Endodermal cell (in vitro differentiated cells): ENCODE measurements around the gene MAGEB17. TPM values are rescaled to one million over a fixed set of nuclear protein-coding genes. Genes with fewer than 3 reads are reported as not detected.

Experiments used
- DNase-seq: peaks from one replicate; pipeline ENCODE4 v3.0.0-alpha.2; 2017
- H3K27ac ChIP-seq: 2 replicates; pipeline ENCODE4 v1.5.1; 2013; ENCODE audit warnings: mild to moderate bottlenecking, low read depth, low read length, moderate library complexity
- H3K27me3 ChIP-seq: 2 replicates; pipeline ENCODE4 v1.6.1; 2013; ENCODE audit warnings: mild to moderate bottlenecking, low read length, moderate library complexity; ENCODE audit not compliant: insufficient read depth, control insufficient read depth, poor library complexity, severe bottlenecking
- H3K36me3 ChIP-seq: 2 replicates; pipeline ENCODE4 v1.7.0; 2013; ENCODE audit warnings: mild to moderate bottlenecking, low read length, moderate library complexity; ENCODE audit not compliant: control insufficient read depth, insufficient read depth
- H3K4me1 ChIP-seq: one replicate; pipeline ENCODE4 v1.7.0; 2013; ENCODE audit warnings: low read length; ENCODE audit not compliant: control insufficient read depth, insufficient read depth
- H3K4me3 ChIP-seq: 2 replicates; pipeline ENCODE4 v1.5.1; 2013; ENCODE audit warnings: mild to moderate bottlenecking, low read length, moderate library complexity
- H3K9ac ChIP-seq: 2 replicates; pipeline ENCODE4 v1.6.1; 2013; ENCODE audit warnings: mild to moderate bottlenecking, low read length, moderate library complexity; ENCODE audit not compliant: poor library complexity, severe bottlenecking; ENCODE audit errors: extremely low read depth
- H3K9me3 ChIP-seq: 2 replicates; pipeline ENCODE4 v1.6.1; 2013; ENCODE audit warnings: mild to moderate bottlenecking, low read length, moderate library complexity; ENCODE audit not compliant: control insufficient read depth
- H3K27ac Mint-ChIP-seq: 2 replicates; pipeline ENCODE4 v1.8.0; 2020; ENCODE audit warnings: mixed read lengths
- H3K27me3 Mint-ChIP-seq: 2 replicates; pipeline ENCODE4 v1.8.0; 2021; ENCODE audit warnings: mild to moderate bottlenecking, mixed read lengths; ENCODE audit not compliant: insufficient read depth
- H3K36me3 Mint-ChIP-seq: 2 replicates; pipeline ENCODE4 v1.8.0; 2020; ENCODE audit warnings: low read depth, mixed read lengths
- H3K4me1 Mint-ChIP-seq: 2 replicates; pipeline ENCODE4 v1.8.0; 2020; ENCODE audit warnings: mixed read lengths
- H3K4me3 Mint-ChIP-seq: 2 replicates; pipeline ENCODE4 v1.8.0; 2020; ENCODE audit warnings: mild to moderate bottlenecking, moderate library complexity, mixed read lengths
- H3K9me3 Mint-ChIP-seq: 2 replicates; pipeline ENCODE4 v1.8.0; 2020; ENCODE audit warnings: mild to moderate bottlenecking, mixed read lengths
- WGBS, 2 experiments: methylation state at CpG; one replicate each; pipeline versions ENCODE4 v1.1.5 to v1.1.7; 2013; ENCODE audit warnings: missing lambda C conversion rate in 2 of 2, mixed read lengths in 1 of 2; ENCODE audit not compliant: insufficient coverage in 1 of 2, insufficient read length in 1 of 2; 5-methylcytosine and 5-hydroxymethylcytosine counted together
- total RNA-seq, 2 donors: library from RNA; stranded (reverse); fragmentation: NEBNext Ultra II Directional in 1 of 2; extraction: Animal tissue kit (Norgen Biotek cat#: 25700) in 1 of 2; gene quantifications; 2 replicates in 1 of 2; 3 replicates in 1 of 2; pipeline ENCODE4 v1.2.1, GENCODE V29; 2021
- TF ChIP-seq, protein P1 (sequence below): fragments of 200-600 bp; sonication (generic); conservative IDR thresholded peaks from 2 replicates; pipeline ENCODE4 v1.5.0; 2021; ENCODE audit warnings: antibody characterized with exemption, mild to moderate bottlenecking

MAGEB17 gene
- total RNA-seq, 2 donors from 2014 or later = 0.33 to 0.44 TPM

DNA sequence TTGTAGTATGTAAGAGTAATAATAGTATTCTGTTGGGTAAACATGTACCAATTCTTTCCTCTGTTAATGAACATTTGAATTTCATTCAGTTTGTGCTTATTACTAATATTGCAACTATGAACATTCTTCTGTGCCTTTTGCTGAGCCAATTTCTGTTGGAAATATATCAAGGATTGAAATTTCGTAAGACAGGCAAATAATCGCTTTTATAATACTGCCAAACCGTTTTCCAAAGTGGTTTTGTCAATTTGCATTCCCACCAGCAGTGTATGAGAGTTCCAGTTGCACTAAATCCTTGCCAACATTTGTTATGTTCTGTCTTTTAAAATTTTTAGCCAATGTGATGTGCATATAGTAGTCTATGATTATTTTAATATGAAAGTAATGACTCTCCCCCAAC is 38.6 kb downstream of the MAGEB17 start:
- no peak for DNase-seq
- no peaks in the 10 kb centered on the region for H3K36me3 ChIP-seq
- 95 to 100% methylated on average over 3 of the region's 3 CpGs for WGBS, 2 experiments
- H3K9ac ChIP-seq = no peak overlapping the region
- TF ChIP-seq, protein P1, sequence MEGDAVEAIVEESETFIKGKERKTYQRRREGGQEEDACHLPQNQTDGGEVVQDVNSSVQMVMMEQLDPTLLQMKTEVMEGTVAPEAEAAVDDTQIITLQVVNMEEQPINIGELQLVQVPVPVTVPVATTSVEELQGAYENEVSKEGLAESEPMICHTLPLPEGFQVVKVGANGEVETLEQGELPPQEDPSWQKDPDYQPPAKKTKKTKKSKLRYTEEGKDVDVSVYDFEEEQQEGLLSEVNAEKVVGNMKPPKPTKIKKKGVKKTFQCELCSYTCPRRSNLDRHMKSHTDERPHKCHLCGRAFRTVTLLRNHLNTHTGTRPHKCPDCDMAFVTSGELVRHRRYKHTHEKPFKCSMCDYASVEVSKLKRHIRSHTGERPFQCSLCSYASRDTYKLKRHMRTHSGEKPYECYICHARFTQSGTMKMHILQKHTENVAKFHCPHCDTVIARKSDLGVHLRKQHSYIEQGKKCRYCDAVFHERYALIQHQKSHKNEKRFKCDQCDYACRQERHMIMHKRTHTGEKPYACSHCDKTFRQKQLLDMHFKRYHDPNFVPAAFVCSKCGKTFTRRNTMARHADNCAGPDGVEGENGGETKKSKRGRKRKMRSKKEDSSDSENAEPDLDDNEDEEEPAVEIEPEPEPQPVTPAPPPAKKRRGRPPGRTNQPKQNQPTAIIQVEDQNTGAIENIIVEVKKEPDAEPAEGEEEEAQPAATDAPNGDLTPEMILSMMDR = no peak
- no peaks in the 10 kb centered on the region for H3K27me3 ChIP-seq
- H3K4me3 ChIP-seq = no peak overlapping the region
- no peaks in the 10 kb centered on the region for H3K4me1 ChIP-seq
- Mint-ChIP-seq H3K36me3 (peaks cover 3% of the 10 kb centered on the region), H3K4me1 (peaks cover 34% of the 10 kb centered on the region), H3K27me3 (no peaks in the 10 kb centered on the region), H3K4me3 (no peak overlapping the region), H3K9me3 (peaks cover 6% of the 10 kb centered on the region), H3K27ac (no peak overlapping the region)
- no peaks in the 10 kb centered on the region for H3K9me3 ChIP-seq
- no peak overlapping the region for H3K27ac ChIP-seq

DNA sequence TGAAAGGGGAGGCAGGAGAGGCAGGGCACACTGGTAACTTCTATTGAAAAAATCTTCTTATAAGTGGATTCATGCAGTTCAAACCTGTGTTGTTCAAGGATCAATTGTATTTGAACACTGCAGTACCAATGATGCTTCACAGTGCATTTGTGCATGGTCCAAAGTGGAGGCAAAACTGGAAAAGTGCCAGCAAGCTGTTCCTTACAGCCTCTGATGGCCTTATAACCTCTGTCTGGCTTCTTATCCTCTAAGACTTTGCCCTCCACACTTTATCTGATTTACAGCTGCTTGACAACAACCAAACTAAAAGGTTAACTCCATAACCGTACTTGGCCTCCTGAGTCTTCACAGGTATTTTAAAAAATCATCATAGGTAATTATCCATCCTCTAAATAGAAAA is 40.4 kb downstream of the MAGEB17 start:
- Histone ChIP-seq H3K9me3 (no peaks in the 10 kb centered on the region), H3K27ac (no peak overlapping the region), H3K4me1 (no peaks in the 10 kb centered on the region), H3K9ac (no peak overlapping the region), H3K36me3 (no peaks in the 10 kb centered on the region), H3K4me3 (no peak overlapping the region), H3K27me3 (no peaks in the 10 kb centered on the region)
- TF ChIP-seq, protein P1 = no peak
- no peak for DNase-seq
- no peaks in the 10 kb centered on the region for H3K27me3 Mint-ChIP-seq
- H3K4me1 Mint-ChIP-seq = peaks cover 51% of the 10 kb centered on the region
- no peak overlapping the region for H3K27ac Mint-ChIP-seq
- WGBS, 2 experiments = 88% methylated on average over 1 of the region's 1 CpG; no CpG with 5 or more reads in 1 of the 2 experiments
- no peak overlapping the region for H3K4me3 Mint-ChIP-seq
- H3K9me3 Mint-ChIP-seq = peaks cover 6% of the 10 kb centered on the region
- H3K36me3 Mint-ChIP-seq = peaks cover 3% of the 10 kb centered on the region

DNA sequence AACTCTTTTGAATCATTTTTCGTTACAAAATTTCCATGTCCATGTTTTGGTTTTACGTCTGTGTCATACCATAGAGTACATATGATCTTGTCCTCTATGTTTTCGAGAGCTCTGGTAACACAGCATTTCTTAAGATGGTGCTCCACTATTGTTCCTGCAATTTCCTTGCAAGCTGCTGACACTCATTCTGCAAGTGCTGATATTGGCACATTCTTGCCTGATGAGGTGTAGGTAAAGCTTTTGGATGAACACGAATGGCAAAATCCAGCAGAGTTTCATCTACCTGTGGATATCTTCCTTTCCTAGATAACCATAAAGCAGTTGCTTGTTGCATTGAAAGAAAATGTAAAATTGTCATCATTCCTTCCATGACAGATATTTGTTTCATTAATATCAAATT is 41.3 kb downstream of the MAGEB17 start:
- H3K9ac ChIP-seq = no peak overlapping the region
- H3K4me1 Mint-ChIP-seq = peaks cover 51% of the 10 kb centered on the region
- H3K9me3 Mint-ChIP-seq = peaks cover 6% of the 10 kb centered on the region
- no peak overlapping the region for H3K27ac Mint-ChIP-seq
- H3K36me3 ChIP-seq = no peaks in the 10 kb centered on the region
- H3K27me3 Mint-ChIP-seq = no peaks in the 10 kb centered on the region
- TF ChIP-seq, protein P1 = no peak
- H3K36me3 Mint-ChIP-seq = peaks cover 3% of the 10 kb centered on the region
- H3K4me3 Mint-ChIP-seq = no peak overlapping the region
- DNase-seq = peak; percentile 45
- 85% methylated on average over 4 of the region's 4 CpGs; no CpG with 5 or more reads in 1 of the 2 experiments for WGBS, 2 experiments
- H3K27me3 ChIP-seq = no peaks in the 10 kb centered on the region
- no peaks in the 10 kb centered on the region for H3K9me3 ChIP-seq
- H3K4me3 ChIP-seq = no peak overlapping the region
- no peak overlapping the region for H3K27ac ChIP-seq
- H3K4me1 ChIP-seq = no peaks in the 10 kb centered on the region
